ENCODE results near the gene UBE2M.

DNA sequence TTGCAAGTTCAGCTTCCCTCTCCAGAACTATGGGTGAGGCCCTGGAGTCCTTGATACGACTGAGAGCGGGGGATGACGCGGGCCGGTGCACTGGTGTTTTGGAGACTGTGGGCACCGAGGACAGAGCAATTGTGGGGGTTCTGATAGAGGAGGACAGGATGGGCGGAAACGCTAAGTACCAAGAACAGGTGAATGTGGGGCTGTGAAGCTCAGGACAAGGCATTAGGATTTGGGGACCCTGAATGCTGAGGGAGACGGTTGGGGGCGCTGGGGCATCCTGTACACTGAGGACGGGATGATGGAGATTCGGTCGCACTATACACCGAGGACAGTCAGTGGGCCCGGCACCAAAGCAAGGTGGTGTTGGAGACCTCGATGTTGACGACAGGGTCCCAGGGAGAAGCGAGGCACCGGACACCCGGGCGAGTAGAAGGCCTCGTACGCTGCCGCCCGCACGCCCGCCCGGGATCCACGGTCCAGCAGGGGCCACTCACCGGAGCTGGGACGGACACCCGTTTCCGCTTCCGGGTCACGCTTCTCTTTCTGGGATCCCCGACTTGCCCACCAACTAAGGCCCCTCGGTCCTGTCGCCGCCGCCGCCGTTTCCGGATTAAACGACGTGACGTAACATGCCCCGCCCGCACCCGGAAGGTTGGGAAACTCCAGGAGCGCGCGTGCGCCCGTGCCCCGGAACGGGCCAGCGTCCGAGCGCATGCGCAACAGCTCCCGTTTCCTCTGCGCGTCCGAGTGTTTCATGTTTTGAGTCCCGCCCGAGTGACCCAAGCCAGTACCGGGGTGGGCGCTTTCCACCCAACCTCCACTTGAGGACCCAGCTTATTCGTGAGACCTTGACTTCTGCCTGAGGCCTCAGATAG is 3.7 kb downstream of the UBE2M start, which contains the start of gene CHMP2A:
- TF ChIP-seq POLR2A (IDR thresholded peaks at IDR 0.05; ENCODE audit: low read length), result peak; percentile 90
- TF ChIP-seq GATA1 (IDR thresholded peaks at IDR 0.05; ENCODE audit: low read depth, low read length), result no peak
